ENCODE measurements around the gene ELOVL1. TPM values are rescaled to one million over a fixed set of nuclear protein-coding genes. Genes with fewer than 3 reads are reported as not detected.

Gene ELOVL1
- total RNA-seq, 1 donor from 2014 or later: 93.8 TPM

DNA sequence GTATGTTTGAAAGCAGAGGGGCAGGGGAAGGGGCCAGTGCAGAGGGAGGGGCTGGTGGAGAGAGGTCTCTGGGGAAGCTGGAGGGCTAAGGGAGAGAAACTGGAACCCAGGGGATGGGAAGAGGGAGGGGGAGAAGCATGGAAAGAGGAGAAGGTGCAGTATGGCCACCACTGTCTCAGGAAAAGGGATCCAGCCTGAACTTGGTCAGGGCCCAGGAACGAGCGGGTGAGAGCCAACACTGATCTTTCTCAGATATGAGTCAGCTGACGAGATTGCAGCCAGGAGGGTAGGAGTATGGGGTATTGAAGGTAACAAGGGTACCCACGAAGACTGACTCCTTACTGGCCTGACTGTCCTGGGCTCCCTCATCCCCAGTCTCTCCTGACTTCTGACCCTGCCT lies 49.0 kb downstream of the ELOVL1 start:
- H3K36me3 ChIP-seq (ENCODE audit: control insufficient read depth, insufficient read depth, low read length): no peaks in the 10 kb centered on the region
- H3K27me3 ChIP-seq (ENCODE audit: control insufficient read depth, insufficient read depth, low read length): peaks cover 2% of the 10 kb centered on the region
- no peak for TF ChIP-seq CTCF (IDR thresholded peaks at IDR 0.05; ENCODE audit: insufficient read depth, low read length, poor library complexity, severe bottlenecking)
- no peak for DNase-seq (ENCODE audit: low read depth)
- no peak overlapping the region for H3K4me3 ChIP-seq (ENCODE audit: low read depth, low read length)

DNA sequence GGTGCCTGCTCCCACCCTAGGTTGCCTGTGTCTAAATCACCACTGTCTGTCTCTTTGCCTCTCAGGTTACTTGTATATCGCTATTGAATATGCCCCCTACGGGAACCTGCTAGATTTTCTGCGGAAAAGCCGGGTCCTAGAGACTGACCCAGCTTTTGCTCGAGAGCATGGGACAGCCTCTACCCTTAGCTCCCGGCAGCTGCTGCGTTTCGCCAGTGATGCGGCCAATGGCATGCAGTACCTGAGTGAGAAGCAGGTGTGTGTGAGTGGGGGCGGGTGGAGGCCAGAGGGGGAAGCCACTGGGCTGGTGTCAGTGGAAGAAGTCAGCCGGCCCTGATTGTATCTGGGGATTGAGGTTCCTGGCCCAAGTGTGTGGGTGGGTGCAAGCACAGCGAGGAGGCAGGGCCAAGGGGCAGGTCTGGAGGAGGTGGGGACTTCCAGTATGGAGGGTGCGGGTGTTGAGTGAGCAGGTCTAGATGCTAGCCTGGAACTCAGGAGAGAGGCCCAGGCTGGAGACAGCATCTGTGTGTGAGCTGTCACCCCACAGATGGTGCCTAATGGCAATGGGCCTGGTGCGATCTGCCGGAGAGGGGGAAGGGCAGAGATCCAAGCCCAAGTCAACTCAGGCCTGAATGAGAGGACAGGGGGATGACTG lies 49.9 kb downstream of the ELOVL1 start:
- no peak for TF ChIP-seq CTCF (IDR thresholded peaks at IDR 0.05; ENCODE audit: insufficient read depth, low read length, poor library complexity, severe bottlenecking)
- H3K27me3 ChIP-seq (ENCODE audit: control insufficient read depth, insufficient read depth, low read length): peaks cover 2% of the 10 kb centered on the region
- DNase-seq (ENCODE audit: low read depth): no peak
- no peak overlapping the region for H3K4me3 ChIP-seq (ENCODE audit: low read depth, low read length)
- H3K36me3 ChIP-seq (ENCODE audit: control insufficient read depth, insufficient read depth, low read length): no peaks in the 10 kb centered on the region

GRCh38 chr1:43316738-43317520 lies 50.9 kb downstream of the ELOVL1 start:
- Histone ChIP-seq H3K4me3 (ENCODE audit: low read depth, low read length) (no peak overlapping the region), H3K27me3 (ENCODE audit: control insufficient read depth, insufficient read depth, low read length) (peaks cover 2% of the 10 kb centered on the region), H3K36me3 (ENCODE audit: control insufficient read depth, insufficient read depth, low read length) (no peaks in the 10 kb centered on the region)
- no peak for TF ChIP-seq CTCF (IDR thresholded peaks at IDR 0.05; ENCODE audit: insufficient read depth, low read length, poor library complexity, severe bottlenecking)
- no peak for DNase-seq (ENCODE audit: low read depth)

- no peak for DNase-seq (ENCODE audit: low read depth)
- H3K36me3 ChIP-seq (ENCODE audit: control insufficient read depth, insufficient read depth, low read length): no peaks in the 10 kb centered on the region
- peaks cover 5% of the 10 kb centered on the region for H3K27me3 ChIP-seq (ENCODE audit: control insufficient read depth, insufficient read depth, low read length)
- TF ChIP-seq CTCF (IDR thresholded peaks at IDR 0.05; ENCODE audit: insufficient read depth, low read length, poor library complexity, severe bottlenecking): no peak
- no peak overlapping the region for H3K4me3 ChIP-seq (ENCODE audit: low read depth, low read length)
These were observed 51.7 kb downstream of the ELOVL1 start for GRCh38 chr1:43315963-43316737.

DNA sequence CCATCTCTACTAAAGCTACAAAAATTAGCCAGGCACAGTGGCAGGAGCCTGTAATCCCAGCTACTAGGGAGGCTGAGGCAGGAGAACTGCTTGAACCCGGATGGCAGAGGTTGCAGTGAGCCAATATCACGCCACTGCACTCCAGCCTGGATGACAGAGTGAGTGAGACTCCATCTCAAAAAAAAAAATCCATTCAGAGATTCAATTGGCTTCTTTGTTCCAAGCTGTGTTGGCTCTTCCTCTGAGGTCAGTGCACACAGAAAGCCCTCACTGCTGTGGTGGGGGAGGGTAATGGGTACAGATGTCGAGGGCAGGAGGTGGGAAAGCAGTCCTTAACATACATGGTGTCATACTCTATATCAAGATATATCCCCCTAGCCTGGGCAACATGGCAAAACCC lies 52.3 kb downstream of the ELOVL1 start:
- no peak overlapping the region for H3K4me3 ChIP-seq (ENCODE audit: low read depth, low read length)
- no peak for TF ChIP-seq CTCF (IDR thresholded peaks at IDR 0.05; ENCODE audit: insufficient read depth, low read length, poor library complexity, severe bottlenecking)
- H3K27me3 ChIP-seq (ENCODE audit: control insufficient read depth, insufficient read depth, low read length): peaks cover 5% of the 10 kb centered on the region
- no peak for DNase-seq (ENCODE audit: low read depth)
- H3K36me3 ChIP-seq (ENCODE audit: control insufficient read depth, insufficient read depth, low read length): no peaks in the 10 kb centered on the region

Data from kidney epithelial cell (primary cell).